Peyer's patch (tissue), 4 donors: ENCODE results near the gene C2orf78. TPM values are rescaled to one million over a fixed set of nuclear protein-coding genes. Genes with fewer than 3 reads are reported as not detected.

Experiments used
- DNase-seq, 3 donors: peaks; one replicate each; pipeline ENCODE4 v3.0.0-alpha.2; 2017 to 2019
- H3K27ac ChIP-seq, 4 donors: fragments of 200-600 bp; sonication (generic); one replicate each; pipeline ENCODE4 v1.5.1; 2016 to 2019
- H3K27me3 ChIP-seq, 2 donors: fragments of 200-600 bp; sonication (generic); one replicate each; pipeline ENCODE4 v1.5.1; 2019
- H3K36me3 ChIP-seq, 3 donors: fragments of 200-600 bp; sonication (generic); one replicate each; pipeline ENCODE4 v1.5.1; 2016 to 2019
- H3K4me1 ChIP-seq, 4 donors: fragments of 200-600 bp; sonication (generic); one replicate each; pipeline ENCODE4 v1.5.1; 2016 to 2019
- H3K4me3 ChIP-seq, 4 donors: fragments of 200-600 bp; sonication (generic); 1 replicate in 3 of 4; 2 replicates in 1 of 4; pipeline ENCODE4 v1.5.1; 2016 to 2019; ENCODE audit warnings: mild to moderate bottlenecking in 1 of 4
- H3K9me3 ChIP-seq, 4 donors: fragments of 200-600 bp; sonication (generic); one replicate each; pipeline ENCODE4 v1.5.1; 2016 to 2019; ENCODE audit warnings: mild to moderate bottlenecking in 1 of 4
- CTCF ChIP-seq, 6 experiments: fragments of 450-650 bp in 4 of 6; fragments of 200-600 bp in 2 of 6; sonication (generic) in 1 of 6; IDR thresholded peaks; one replicate each; pipeline ENCODE4 v1.5.1; 2017 to 2019; ENCODE audit warnings: antibody characterized with exemption in 6 of 6, mild to moderate bottlenecking in 3 of 6, moderate library complexity in 1 of 6
- POLR2A ChIP-seq, 2 donors: fragments of 450-650 bp; IDR thresholded peaks; one replicate each; pipeline ENCODE4 v1.5.1; 2017; ENCODE audit warnings: antibody characterized with exemption in 2 of 2, mild to moderate bottlenecking in 2 of 2, moderate library complexity in 2 of 2
- total RNA-seq, 4 donors: library from RNA; depleted of rRNA; stranded (reverse); fragments of >200 nt; gene quantifications; one replicate each; pipeline ENCODE4 v1.1.0, GENCODE V29; 2016

The C2orf78 gene
- total RNA-seq, 4 donors from 2014 or later: not detected

GRCh38 chr2:73852020-73852419, 68.0 kb downstream of the C2orf78 start:
- H3K27me3 ChIP-seq: no peaks in the 10 kb centered on the region
- peaks cover 0 to 92% (median 0%) of the 10 kb centered on the region in 3 donors for H3K36me3 ChIP-seq
- no peak overlapping the region for H3K4me3 ChIP-seq
- H3K9me3 ChIP-seq: no peaks in the 10 kb centered on the region
- DNase-seq: no peak
- H3K4me1 ChIP-seq: peaks cover 0 to 5% (median 0%) of the 10 kb centered on the region in 4 donors
- TF ChIP-seq POLR2A (IDR thresholded peaks at IDR 0.05) (no peak), CTCF (IDR thresholded peaks at IDR 0.05) (no peak)
- peak overlapping the region in 2 of 4 donors; percentile 44 to 55 for H3K27ac ChIP-seq

- Histone ChIP-seq H3K9me3 (no peaks in the 10 kb centered on the region), H3K4me3 (no peak overlapping the region), H3K36me3 (peaks cover 0 to 86% (median 0%) of the 10 kb centered on the region in 3 donors), H3K27me3 (no peaks in the 10 kb centered on the region), H3K27ac (no peak overlapping the region), H3K4me1 (peaks cover 0 to 5% (median 0%) of the 10 kb centered on the region in 4 donors)
- no peak for DNase-seq
- TF ChIP-seq POLR2A (IDR thresholded peaks at IDR 0.05): no peak
Measured at GRCh38 chr2:73855526-73855925, 71.5 kb downstream of the C2orf78 start.

- Histone ChIP-seq H3K36me3 (peaks cover 0 to 89% (median 0%) of the 10 kb centered on the region in 3 donors), H3K9me3 (no peaks in the 10 kb centered on the region), H3K27ac (no peak overlapping the region), H3K27me3 (no peaks in the 10 kb centered on the region), H3K4me1 (peaks cover 0 to 1% (median 0%) of the 10 kb centered on the region in 4 donors), H3K4me3 (no peak overlapping the region)
- no peak for DNase-seq
- no peak for TF ChIP-seq POLR2A (IDR thresholded peaks at IDR 0.05)
- no peak for TF ChIP-seq CTCF (IDR thresholded peaks at IDR 0.05)
Measured at GRCh38 chr2:73856214-73856613, 72.2 kb downstream of the C2orf78 start.

- TF ChIP-seq POLR2A (IDR thresholded peaks at IDR 0.05) (no peak), CTCF (IDR thresholded peaks at IDR 0.05) (no peak)
- H3K36me3 ChIP-seq: peaks cover 0 to 88% (median 0%) of the 10 kb centered on the region in 3 donors
- no peak overlapping the region for H3K4me3 ChIP-seq
- DNase-seq: no peak
- no peak overlapping the region for H3K27ac ChIP-seq
- H3K27me3 ChIP-seq: no peaks in the 10 kb centered on the region
- no peaks in the 10 kb centered on the region for H3K4me1 ChIP-seq
- no peaks in the 10 kb centered on the region for H3K9me3 ChIP-seq
Measured at GRCh38 chr2:73859721-73860586, 76.0 kb downstream of the C2orf78 start.

DNA sequence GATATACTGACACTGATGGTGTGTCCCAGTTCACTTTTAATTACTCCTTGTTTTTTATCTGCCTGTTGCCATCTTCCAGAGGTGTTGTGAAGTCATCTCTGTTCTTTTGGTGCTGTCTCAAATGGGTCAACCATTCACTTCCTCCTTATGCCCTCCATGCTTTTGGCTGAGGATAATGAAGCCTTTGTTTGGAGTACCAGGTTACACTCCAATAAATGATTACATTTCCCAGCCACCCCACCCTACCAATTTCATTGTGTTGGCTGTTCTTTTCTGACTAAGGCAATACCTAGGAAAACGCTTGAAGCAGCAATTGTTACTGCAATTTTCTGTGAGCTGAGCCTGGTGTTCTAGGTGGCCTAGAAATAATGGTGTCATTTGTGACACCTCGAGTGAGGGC, 79.0 kb downstream of the C2orf78 start:
- H3K36me3 ChIP-seq: peaks cover 0 to 83% (median 0%) of the 10 kb centered on the region in 3 donors
- H3K4me3 ChIP-seq: no peak overlapping the region
- TF ChIP-seq POLR2A (IDR thresholded peaks at IDR 0.05) (no peak), CTCF (IDR thresholded peaks at IDR 0.05) (no peak)
- no peak for DNase-seq
- no peak overlapping the region for H3K27ac ChIP-seq
- H3K9me3 ChIP-seq: no peaks in the 10 kb centered on the region
- H3K27me3 ChIP-seq: no peaks in the 10 kb centered on the region
- no peaks in the 10 kb centered on the region for H3K4me1 ChIP-seq

Other genes with a start within 250 kb of the C2orf78 start
- 10 to 100 TPM in 1 of 4 donors, 1 to 10 TPM in 2, not detected in 1; 8.5 to 25.4 (median 9.2) TPM for gene NAT8, start 141.8 kb upstream of the C2orf78 start, total RNA-seq
- gene TPRKB, start 46.8 kb upstream of the C2orf78 start, total RNA-seq: 10 to 100 TPM; 17.3 to 28.5 (median 19.2) TPM
- gene DUSP11, start 4.1 kb upstream of the C2orf78 start, total RNA-seq: 10 to 100 TPM; 25.6 to 36.3 (median 26.8) TPM
- gene STAMBP, start 44.8 kb downstream of the C2orf78 start, total RNA-seq: 10 to 100 TPM; 25.4 to 61.9 (median 44.3) TPM
- gene ACTG2, start 108.8 kb downstream of the C2orf78 start, total RNA-seq: 100 to 1,000 TPM in 1 of 4 donors, 10 to 100 TPM in 3; 27.5 to 140 (median 40.0) TPM
- gene DGUOK, start 142.7 kb downstream of the C2orf78 start, total RNA-seq: 10 to 100 TPM; 24.2 to 44.5 (median 39.7) TPM
- gene TET3, start 200.7 kb downstream of the C2orf78 start, total RNA-seq: 10 to 100 TPM; 18.2 to 38.7 (median 27.0) TPM